ENCODE data around the gene B3GLCT.

Gene B3GLCT

GRCh38 chr13:31184981-31185645 lies 14.7 kb upstream of the B3GLCT start:
- TF ChIP-seq POLR2AphosphoS5 (IDR thresholded peaks at IDR 0.05; ENCODE audit: low read depth, low read length) (no peak), TAF1 (IDR thresholded peaks at IDR 0.05; ENCODE audit: borderline replicate concordance, low read depth, low read length) (no peak), POLR2A (IDR thresholded peaks at IDR 0.05; ENCODE audit: low read depth, low read length) (no peak)
- no peak for DNase-seq (ENCODE audit: insufficient read length)
- FAIRE-seq: no peak

GRCh38 chr13:31191748-31192147 lies 8.0 kb upstream of the B3GLCT start:
- FAIRE-seq (no peak), DNase-seq (ENCODE audit: insufficient read length) (no peak)
- TF ChIP-seq TAF1 (IDR thresholded peaks at IDR 0.05; ENCODE audit: borderline replicate concordance, low read depth, low read length) (no peak), POLR2A (IDR thresholded peaks at IDR 0.05; ENCODE audit: low read depth, low read length) (no peak), POLR2AphosphoS5 (IDR thresholded peaks at IDR 0.05; ENCODE audit: low read depth, low read length) (no peak)

GRCh38 chr13:31192306-31192705 lies 7.5 kb upstream of the B3GLCT start:
- no peak for DNase-seq (ENCODE audit: insufficient read length)
- TF ChIP-seq POLR2A (IDR thresholded peaks at IDR 0.05; ENCODE audit: low read depth, low read length): no peak
- FAIRE-seq: no peak

GRCh38 chr13:31195616-31196015 lies 4.2 kb upstream of the B3GLCT start:
- DNase-seq (ENCODE audit: insufficient read length) (no peak), FAIRE-seq (no peak)
- TF ChIP-seq POLR2AphosphoS5 (IDR thresholded peaks at IDR 0.05; ENCODE audit: low read depth, low read length): no peak
- TF ChIP-seq TAF1 (IDR thresholded peaks at IDR 0.05; ENCODE audit: borderline replicate concordance, low read depth, low read length): no peak
- no peak for TF ChIP-seq POLR2A (IDR thresholded peaks at IDR 0.05; ENCODE audit: low read depth, low read length)

GRCh38 chr13:31196992-31197391 lies 2.8 kb upstream of the B3GLCT start:
- no peak for DNase-seq (ENCODE audit: insufficient read length)
- no peak for FAIRE-seq
- TF ChIP-seq TAF1 (IDR thresholded peaks at IDR 0.05; ENCODE audit: borderline replicate concordance, low read depth, low read length): no peak
- no peak for TF ChIP-seq POLR2A (IDR thresholded peaks at IDR 0.05; ENCODE audit: low read depth, low read length)
- no peak for TF ChIP-seq POLR2AphosphoS5 (IDR thresholded peaks at IDR 0.05; ENCODE audit: low read depth, low read length)

- FAIRE-seq (no peak), DNase-seq (ENCODE audit: insufficient read length) (no peak)
- TF ChIP-seq POLR2A (IDR thresholded peaks at IDR 0.05; ENCODE audit: low read depth, low read length) (no peak), TAF1 (IDR thresholded peaks at IDR 0.05; ENCODE audit: borderline replicate concordance, low read depth, low read length) (no peak), POLR2AphosphoS5 (IDR thresholded peaks at IDR 0.05; ENCODE audit: low read depth, low read length) (no peak)
These were observed 1.3 kb upstream of the B3GLCT start for GRCh38 chr13:31198519-31198918.

GRCh38 chr13:31199527-31199848 lies 287 bp upstream of the B3GLCT start:
- FAIRE-seq (no peak), DNase-seq (ENCODE audit: insufficient read length) (no peak)
- TF ChIP-seq POLR2AphosphoS5 (IDR thresholded peaks at IDR 0.05; ENCODE audit: low read depth, low read length) (no peak), TAF1 (IDR thresholded peaks at IDR 0.05; ENCODE audit: borderline replicate concordance, low read depth, low read length) (no peak), POLR2A (IDR thresholded peaks at IDR 0.05; ENCODE audit: low read depth, low read length) (no peak)

- FAIRE-seq (no peak), DNase-seq (ENCODE audit: insufficient read length) (peak; percentile 22)
- TF ChIP-seq TAF1 (IDR thresholded peaks at IDR 0.05; ENCODE audit: borderline replicate concordance, low read depth, low read length): no peak
- no peak for TF ChIP-seq POLR2A (IDR thresholded peaks at IDR 0.05; ENCODE audit: low read depth, low read length)
These were observed 829 bp downstream of the B3GLCT start for GRCh38 chr13:31200637-31200971.

GRCh38 chr13:31201341-31202031 lies 1.7 kb downstream of the B3GLCT start:
- TF ChIP-seq POLR2A (IDR thresholded peaks at IDR 0.05; ENCODE audit: low read depth, low read length): no peak
- no peak for TF ChIP-seq POLR2AphosphoS5 (IDR thresholded peaks at IDR 0.05; ENCODE audit: low read depth, low read length)
- TF ChIP-seq TAF1 (IDR thresholded peaks at IDR 0.05; ENCODE audit: borderline replicate concordance, low read depth, low read length): no peak
- FAIRE-seq (no peak), DNase-seq (ENCODE audit: insufficient read length) (no peak)

GRCh38 chr13:31204592-31204991 lies 4.8 kb downstream of the B3GLCT start:
- FAIRE-seq: no peak
- DNase-seq (ENCODE audit: insufficient read length): no peak

GRCh38 chr13:31207661-31208552 lies 8.1 kb downstream of the B3GLCT start:
- no peak for TF ChIP-seq POLR2AphosphoS5 (IDR thresholded peaks at IDR 0.05; ENCODE audit: low read depth, low read length)
- DNase-seq (ENCODE audit: insufficient read length): no peak
- FAIRE-seq: no peak

More at GRCh38 chr13:31204592-31204991, 4.8 kb downstream of the B3GLCT start:
- TF ChIP-seq POLR2A (IDR thresholded peaks at IDR 0.05; ENCODE audit: low read depth, low read length) (no peak), POLR2AphosphoS5 (IDR thresholded peaks at IDR 0.05; ENCODE audit: low read depth, low read length) (no peak), TAF1 (IDR thresholded peaks at IDR 0.05; ENCODE audit: borderline replicate concordance, low read depth, low read length) (no peak)
